ENCODE data around the gene CARD11. TPM values are rescaled to one million over a fixed set of nuclear protein-coding genes. Genes with fewer than 3 reads are reported as not detected.

CARD11 gene
- total and polyA plus RNA-seq, 2 experiments from 2014 or later = 17.7 to 29.0 TPM

GRCh38 chr7:3063016-3063753 lies 19.5 kb upstream of the CARD11 start:
- no peaks in the 10 kb centered on the region for H3K36me3 ChIP-seq (ENCODE audit: insufficient read depth)
- TF ChIP-seq EZH2 (IDR thresholded peaks at IDR 0.05; ENCODE audit: low read depth, unreplicated experiment) = no peak
- TF ChIP-seq STAT1 (IDR thresholded peaks at IDR 0.05; ENCODE audit: unreplicated experiment) = no peak
- no peak for TF ChIP-seq REST (IDR thresholded peaks at IDR 0.05; ENCODE audit: unreplicated experiment)
- no peak for TF ChIP-seq ZNF462 (CRISPR knock-in tag; IDR thresholded peaks at IDR 0.05)
- TF ChIP-seq ZNF114 (CRISPR knock-in tag; IDR thresholded peaks at IDR 0.05) = no peak
- TF ChIP-seq ZNF331 (CRISPR knock-in tag; IDR thresholded peaks at IDR 0.05; ENCODE audit: low read depth) = no peak
- no peak for TF ChIP-seq JUNB (IDR thresholded peaks at IDR 0.05; ENCODE audit: unreplicated experiment)
- no peak for TF ChIP-seq CREB1 (CRISPR knock-in tag; IDR thresholded peaks at IDR 0.05; ENCODE audit: low read depth)
- no peak for TF ChIP-seq POLR2AphosphoS5 (IDR thresholded peaks at IDR 0.05; ENCODE audit: low read depth)
- no peak for TF ChIP-seq ETS1 (IDR thresholded peaks at IDR 0.05)
- H3K4me3 ChIP-seq = no peak overlapping the region
- no peaks in the 10 kb centered on the region for H4K20me1 ChIP-seq (replicated peaks; ENCODE audit: insufficient read depth)
- H2AFZ ChIP-seq = no peak overlapping the region
- Mint-ChIP-seq H3K4me3 (no peak overlapping the region), H3K27me3 (ENCODE audit: insufficient read depth, low read depth, poor library complexity) (peaks cover 7% of the 10 kb centered on the region), H3K4me1 (peaks cover 5% of the 10 kb centered on the region), H3K36me3 (ENCODE audit: low read depth) (no peaks in the 10 kb centered on the region), H3K9me3 (no peaks in the 10 kb centered on the region), H3K27ac (no peak overlapping the region)
- no peak for ATAC-seq
- H3F3A ChIP-seq (replicated peaks; ENCODE audit: low read depth) = no peaks in the 10 kb centered on the region
- H3K27me3 ChIP-seq (ENCODE audit: insufficient read depth) = no peaks in the 10 kb centered on the region
- no peaks in the 10 kb centered on the region for H3K79me2 ChIP-seq (replicated peaks; ENCODE audit: insufficient read depth)
- no peak overlapping the region for H3K4me2 ChIP-seq
- H3K9me2 ChIP-seq (ENCODE audit: insufficient read depth) = peaks cover 6% of the 10 kb centered on the region; the same call in 1 of the 2 replicates
- no peak overlapping the region for H3K27ac ChIP-seq (ENCODE audit: low read depth)
- no peaks in the 10 kb centered on the region for H3K4me1 ChIP-seq (ENCODE audit: insufficient read depth)
- DNase-seq (ENCODE audit: low spot score) = no peak
